ENCODE measurements around the gene KLHL36. TPM values are rescaled to one million over a fixed set of nuclear protein-coding genes. Genes with fewer than 3 reads are reported as not detected.

The KLHL36 gene
- total RNA-seq, 2 experiments from 2014 or later, result 58.9 to 66.1 TPM

GRCh38 chr16:84628226-84628731 lies 20.0 kb upstream of the KLHL36 start:
- intact Hi-C loops (cut with micrococcal nuclease; ENCODE audit: unreplicated experiment), result loop anchor here (10.0 kb wide), 1 partner anchor 237 kb away; no protein-coding TSS in a partner anchor
- Histone ChIP-seq H3K79me2 (ENCODE audit: insufficient read depth, low read depth, low read length) (no peaks in the 10 kb centered on the region), H3K9me2 (ENCODE audit: insufficient read depth, low read length) (no peaks in the 10 kb centered on the region), H3K36me3 (ENCODE audit: insufficient read depth, low read length) (no peaks in the 10 kb centered on the region), H3K27ac (ENCODE audit: low read depth, low read length, poor library complexity, severe bottlenecking) (peak overlapping the region; percentile 25), H3K9me3 (ENCODE audit: low read length) (no peaks in the 10 kb centered on the region), H4K20me1 (ENCODE audit: insufficient read depth, low read length) (no peaks in the 10 kb centered on the region), H2AFZ (ENCODE audit: low read length) (no peak overlapping the region), H3K4me2 (ENCODE audit: low read length) (peak overlapping the region; percentile 74), H3K4me3 (ENCODE audit: low read depth, low read length, poor library complexity, severe bottlenecking) (peak overlapping the region; percentile 26), H3K4me1 (ENCODE audit: insufficient read depth, low read length, poor library complexity, severe bottlenecking) (peaks cover 33% of the 10 kb centered on the region)
- CTCF ChIA-PET (ENCODE audit: unreplicated experiment), result interaction anchor here (1.0 kb wide), 1 partner anchor 110 kb away, joined by 3 read pairs; no protein-coding TSS in a partner anchor
- DNase-seq (ENCODE audit: low spot score), result peak; percentile 55
- TF ChIP-seq EZH2phosphoT487 (IDR thresholded peaks at IDR 0.05; ENCODE audit: borderline replicate concordance, low read depth, low read length), result no peak
- TF ChIP-seq CTCF (conservative IDR thresholded peaks at IDR 0.05; ENCODE audit: low read length), result no peak
- no TSS peak for BruUV-seq (replicated peaks)
- POLR2A ChIA-PET, result interaction anchor here (0.6 to 1.2 kb wide), 2 partner anchors 9 to 10 kb away, joined by 3 read pairs; no protein-coding TSS in a partner anchor

GRCh38 chr16:84629580-84629979 lies 18.7 kb upstream of the KLHL36 start:
- POLR2A ChIA-PET, result interaction anchor here (0.6 kb wide), 1 partner anchor 13 kb away, joined by 3 read pairs; no protein-coding TSS in a partner anchor
- intact Hi-C loops (cut with micrococcal nuclease; ENCODE audit: unreplicated experiment), result loop anchor here (10.0 kb wide), 1 partner anchor 235 kb away; no protein-coding TSS in a partner anchor
- no peak for TF ChIP-seq CTCF (conservative IDR thresholded peaks at IDR 0.05; ENCODE audit: low read length)
- no peak for TF ChIP-seq EZH2phosphoT487 (IDR thresholded peaks at IDR 0.05; ENCODE audit: borderline replicate concordance, low read depth, low read length)

GRCh38 chr16:84630009-84630408 lies 18.3 kb upstream of the KLHL36 start:
- no peak for TF ChIP-seq EZH2phosphoT487 (IDR thresholded peaks at IDR 0.05; ENCODE audit: borderline replicate concordance, low read depth, low read length)
- TF ChIP-seq CTCF (conservative IDR thresholded peaks at IDR 0.05; ENCODE audit: low read length), result no peak
- Histone ChIP-seq H3K36me3 (ENCODE audit: insufficient read depth, low read length) (no peaks in the 10 kb centered on the region), H3K79me2 (ENCODE audit: insufficient read depth, low read depth, low read length) (no peaks in the 10 kb centered on the region), H3K9me2 (ENCODE audit: insufficient read depth, low read length) (no peaks in the 10 kb centered on the region), H3K9me3 (ENCODE audit: low read length) (no peaks in the 10 kb centered on the region), H3K4me1 (ENCODE audit: insufficient read depth, low read length, poor library complexity, severe bottlenecking) (peaks cover 33% of the 10 kb centered on the region), H4K20me1 (ENCODE audit: insufficient read depth, low read length) (no peaks in the 10 kb centered on the region), H2AFZ (ENCODE audit: low read length) (no peak overlapping the region), H3K4me2 (ENCODE audit: low read length) (no peak overlapping the region), H3K27ac (ENCODE audit: low read depth, low read length, poor library complexity, severe bottlenecking) (no peak overlapping the region), H3K4me3 (ENCODE audit: low read depth, low read length, poor library complexity, severe bottlenecking) (no peak overlapping the region)
- no peak for DNase-seq (ENCODE audit: low spot score)
- intact Hi-C loops (cut with micrococcal nuclease; ENCODE audit: unreplicated experiment), result no loop called here
- BruUV-seq (replicated peaks), result no TSS peak
- CTCF ChIA-PET (ENCODE audit: unreplicated experiment), result no interaction called here
- POLR2A ChIA-PET, result interaction anchor here (0.6 kb wide), 1 partner anchor 13 kb away, joined by 3 read pairs; no protein-coding TSS in a partner anchor

More at GRCh38 chr16:84629580-84629979, 18.7 kb upstream of the KLHL36 start:
- no TSS peak for BruUV-seq (replicated peaks)
- DNase-seq (ENCODE audit: low spot score), result no peak
- no peak overlapping the region for H2AFZ ChIP-seq (ENCODE audit: low read length)
- no peak overlapping the region for H3K4me2 ChIP-seq (ENCODE audit: low read length)
- no peaks in the 10 kb centered on the region for H3K9me2 ChIP-seq (ENCODE audit: insufficient read depth, low read length)
- H3K9me3 ChIP-seq (ENCODE audit: low read length), result no peaks in the 10 kb centered on the region
- H3K36me3 ChIP-seq (ENCODE audit: insufficient read depth, low read length), result no peaks in the 10 kb centered on the region
- H3K27ac ChIP-seq (ENCODE audit: low read depth, low read length, poor library complexity, severe bottlenecking), result no peak overlapping the region
- no peak overlapping the region for H3K4me3 ChIP-seq (ENCODE audit: low read depth, low read length, poor library complexity, severe bottlenecking)
- CTCF ChIA-PET (ENCODE audit: unreplicated experiment), result no interaction called here
- H3K4me1 ChIP-seq (ENCODE audit: insufficient read depth, low read length, poor library complexity, severe bottlenecking), result peaks cover 33% of the 10 kb centered on the region
- no peaks in the 10 kb centered on the region for H3K79me2 ChIP-seq (ENCODE audit: insufficient read depth, low read depth, low read length)
- no peaks in the 10 kb centered on the region for H4K20me1 ChIP-seq (ENCODE audit: insufficient read depth, low read length)

Data from OCI-LY7 (cell line).